ENCODE measurements around the gene PLCB3. TPM values are rescaled to one million over a fixed set of nuclear protein-coding genes. Genes with fewer than 3 reads are reported as not detected.

The PLCB3 gene
- total and polyA plus RNA-seq, 2 donors (not counting 3 experiments of a cell fraction or from before 2014, with no cell fraction given), result 32.3 to 61.1 TPM

GRCh38 chr11:64296236-64296635 lies 44.9 kb downstream of the PLCB3 start:
- BruUV-seq (replicated peaks), result no TSS peak
- Histone ChIP-seq H3K9me1 (replicated peaks; ENCODE audit: control insufficient read depth, extremely low read depth, insufficient read depth, low read length) (no peaks in the 10 kb centered on the region), H3K27ac (ENCODE audit: insufficient read depth, low read depth, low read length) (no peak overlapping the region), H3K79me2 (ENCODE audit: control insufficient read depth, insufficient read depth, low read length) (no peaks in the 10 kb centered on the region), H3K9ac (replicated peaks; ENCODE audit: extremely low read depth, insufficient read depth, low read length) (no peak overlapping the region), H3K9me3 (replicated peaks; ENCODE audit: control insufficient read depth, insufficient read depth, low read length) (no peaks in the 10 kb centered on the region), H2AFZ (ENCODE audit: low read depth, low read length) (no peak overlapping the region), H3K4me2 (ENCODE audit: insufficient read depth, low read length) (no peak overlapping the region), H4K20me1 (replicated peaks; ENCODE audit: control insufficient read depth, extremely low read depth, insufficient read depth, low read length) (no peaks in the 10 kb centered on the region), H3K36me3 (ENCODE audit: control insufficient read depth in 2 of 2, extremely low read depth in 1 of 2, insufficient read depth in 2 of 2, low read length in 2 of 2) (no peaks in the 10 kb centered on the region), H3K4me1 (ENCODE audit: control insufficient read depth, extremely low read depth, insufficient read depth, low read length) (peaks cover 17% of the 10 kb centered on the region), H3K4me3 (replicated peaks in 1 of 3; ENCODE audit: insufficient read depth in 1 of 3, low read depth in 1 of 3, low read length in 3 of 3) (no peak overlapping the region), H3K27me3 (ENCODE audit: control insufficient read depth in 2 of 2, insufficient read depth in 2 of 2, low read length in 2 of 2) (peaks cover 57 to 86% of the 10 kb centered on the region in 2 experiments)
- no peak for DNase-seq (ENCODE audit: low read depth, low spot score)
- ChIA-PET CTCF (interaction anchor here (1.7 kb wide), 1 partner anchor 92 kb away, joined by 6 read pairs; no protein-coding TSS in a partner anchor), POLR2A (no interaction called here)
- dilution Hi-C loops (cut with MboI; ENCODE audit: extremely low pct_ligation_motif_present, low sequenced_read_pairs), result no loop called here
- no peak for TF ChIP-seq POLR2AphosphoS5 (IDR thresholded peaks at IDR 0.05; ENCODE audit: insufficient read depth, low read depth, low read length)
- no peak for TF ChIP-seq CTCF (IDR thresholded peaks at IDR 0.05; ENCODE audit: extremely low read depth in 1 of 2, insufficient read depth in 1 of 2, low read depth in 1 of 2, low read length in 2 of 2)
- no peak for TF ChIP-seq EZH2 (IDR thresholded peaks at IDR 0.05; ENCODE audit: borderline replicate concordance, low read depth, low read length, severe bottlenecking)
- no peak for TF ChIP-seq POLR2A (IDR thresholded peaks at IDR 0.05; ENCODE audit: low read depth, low read length)
- TF ChIP-seq MYC (IDR thresholded peaks at IDR 0.05; ENCODE audit: low read depth, low read length), result no peak
- TF ChIP-seq JUN (IDR thresholded peaks at IDR 0.05; ENCODE audit: borderline replicate concordance, insufficient read depth, insufficient read length, low read depth), result no peak
- no peak for TF ChIP-seq MAX (IDR thresholded peaks at IDR 0.05; ENCODE audit: insufficient read depth, insufficient read length)
- no peak for TF ChIP-seq FOS (IDR thresholded peaks at IDR 0.05; ENCODE audit: borderline replicate concordance, insufficient read depth, low read length)
- no peak for TF ChIP-seq GATA2 (IDR thresholded peaks at IDR 0.05; ENCODE audit: insufficient read depth, insufficient read length, low read depth, low read length)
- FAIRE-seq, result no peak
- intact Hi-C loops (cut with micrococcal nuclease), result no loop called here

Data from endothelial cell of umbilical vein (primary cell).